HepG2 (cell line): ENCODE measurements around the gene SECTM1. TPM values are rescaled to one million over a fixed set of nuclear protein-coding genes. Genes with fewer than 3 reads are reported as not detected.

Experiments
- CBX2 ChIP-seq, 2 experiments: fragments of 200-600 bp in 1 of 2; sonication (generic); formaldehyde crosslinking in 1 of 2; IDR thresholded peaks; 2 replicates each; pipeline versions ENCODE4 v1.7.0 to v1.8.1; 2018 to 2022; ENCODE audit warnings: low read depth in 2 of 2, low read length in 1 of 2, mild to moderate bottlenecking in 1 of 2, missing genetic modification reagents in 1 of 2
- CC2D1A ChIP-seq: sonication (generic); formaldehyde crosslinking; IDR thresholded peaks from 2 replicates; pipeline ENCODE4 v1.8.1; 2023; ENCODE audit warnings: mild to moderate bottlenecking, missing genetic modification reagents
- HNF4A ChIP-seq: sonication (generic); formaldehyde crosslinking; IDR thresholded peaks from 2 replicates; pipeline ENCODE4 v1.4.0; 2020; ENCODE audit warnings: missing genetic modification reagents
- KDM5B ChIP-seq: sonication (generic); formaldehyde crosslinking; IDR thresholded peaks from 2 replicates; pipeline ENCODE4 v1.4.0; 2020; ENCODE audit warnings: missing genetic modification reagents, mild to moderate bottlenecking, borderline replicate concordance
- KMT2B ChIP-seq: IDR thresholded peaks from 2 replicates; pipeline ENCODE4 v1.6.1; 2016; ENCODE audit warnings: missing genetic modification reagents, missing compliant biosample characterization
- MYNN ChIP-seq: sonication (generic); formaldehyde crosslinking; IDR thresholded peaks from 2 replicates; pipeline ENCODE4 v1.4.0; 2020; ENCODE audit warnings: mild to moderate bottlenecking, low read depth, missing genetic modification reagents
- MZF1 ChIP-seq: sonication (generic); formaldehyde crosslinking; IDR thresholded peaks from 2 replicates; pipeline ENCODE4 v1.8.1; 2023; ENCODE audit warnings: mild to moderate bottlenecking, missing genetic modification reagents, borderline replicate concordance
- NFATC3 ChIP-seq: sonication (generic); formaldehyde crosslinking; IDR thresholded peaks from 2 replicates; pipeline ENCODE4 v1.5.1; 2020; ENCODE audit warnings: mild to moderate bottlenecking, missing genetic modification reagents
- NR2C2 ChIP-seq: sonication (generic); formaldehyde crosslinking; IDR thresholded peaks from 2 replicates; pipeline ENCODE4 v1.4.0; 2020; ENCODE audit warnings: missing genetic modification reagents, mild to moderate bottlenecking, moderate library complexity, borderline replicate concordance
- RFXAP ChIP-seq: sonication (generic); formaldehyde crosslinking; IDR thresholded peaks from 2 replicates; pipeline ENCODE4 v1.4.0; 2020; ENCODE audit warnings: missing genetic modification reagents, borderline replicate concordance
- SMAD3 ChIP-seq: sonication (generic); formaldehyde crosslinking; IDR thresholded peaks from 2 replicates; pipeline ENCODE4 v1.4.0; 2020; ENCODE audit warnings: missing genetic modification reagents
- TGIF2 ChIP-seq: IDR thresholded peaks from 2 replicates; pipeline ENCODE4 v1.6.1; 2016; ENCODE audit warnings: control low read depth, missing compliant biosample characterization
- TP53 ChIP-seq: sonication (generic); formaldehyde crosslinking; conservative IDR thresholded peaks from 2 replicates; pipeline ENCODE4 v1.4.0; 2020; ENCODE audit warnings: missing genetic modification reagents
- ZNF549 ChIP-seq: sonication (generic); formaldehyde crosslinking; IDR thresholded peaks from 2 replicates; pipeline ENCODE4 v1.5.0; 2020; ENCODE audit warnings: missing genetic modification reagents
- ZNF788 ChIP-seq: sonication (generic); formaldehyde crosslinking; IDR thresholded peaks from 2 replicates; pipeline ENCODE4 v1.5.0; 2020; ENCODE audit warnings: mild to moderate bottlenecking, missing genetic modification reagents, borderline replicate concordance
- polyA plus RNA-seq, 8 experiments: library from polyadenylated mRNA; depleted of rRNA in 3 of 8; stranded (reverse) in 7 of 8; unstranded in 1 of 8; fragments of >200 nt; fragmentation: Illumina TruSeq in 4 of 8; extraction: Trizol in 4 of 8; gene quantifications; 2 replicates each; pipeline versions ENCODE4 v1.2.1 to v1.2.3, GENCODE V29; 2011 to 2016; ENCODE audit warnings: low read depth in 4 of 8, missing spikeins in 1 of 8, mixed read lengths in 1 of 8; ENCODE audit not compliant: insufficient read depth in 1 of 8
- total RNA-seq, 5 experiments: library from RNA; depleted of rRNA; stranded (reverse); fragments of >200 nt; fragmentation: Illumina TruSeq; extraction: Trizol; gene quantifications; 2 replicates each; pipeline ENCODE4 v1.2.3, GENCODE V29; 2016; ENCODE audit warnings: low read depth in 1 of 5
- TF ChIP-seq, protein P1 (sequence below), 2 experiments: sonication (generic) in 1 of 2; formaldehyde crosslinking in 1 of 2; IDR thresholded peaks; 2 replicates each; pipeline versions ENCODE4 v1.4.0 to v1.6.1; 2018 to 2020; ENCODE audit warnings: missing genetic modification reagents in 2 of 2, borderline replicate concordance in 1 of 2, low read depth in 1 of 2, mild to moderate bottlenecking in 1 of 2, missing biosample characterization in 1 of 2
- TF ChIP-seq, protein P2 (sequence below): sonication (generic); formaldehyde crosslinking; IDR thresholded peaks from 2 replicates; pipeline ENCODE4 v1.4.0; 2020; ENCODE audit warnings: mild to moderate bottlenecking, missing genetic modification reagents
- TF ChIP-seq, protein P3 (sequence below): IDR thresholded peaks from 2 replicates; pipeline ENCODE4 v1.6.1; 2016

The SECTM1 gene
- total and polyA plus RNA-seq, 2 of the 13 experiments (the other 11 are each of a cell fraction or from before 2014, with no cell fraction given), result 3.5 to 5.3 TPM

DNA sequence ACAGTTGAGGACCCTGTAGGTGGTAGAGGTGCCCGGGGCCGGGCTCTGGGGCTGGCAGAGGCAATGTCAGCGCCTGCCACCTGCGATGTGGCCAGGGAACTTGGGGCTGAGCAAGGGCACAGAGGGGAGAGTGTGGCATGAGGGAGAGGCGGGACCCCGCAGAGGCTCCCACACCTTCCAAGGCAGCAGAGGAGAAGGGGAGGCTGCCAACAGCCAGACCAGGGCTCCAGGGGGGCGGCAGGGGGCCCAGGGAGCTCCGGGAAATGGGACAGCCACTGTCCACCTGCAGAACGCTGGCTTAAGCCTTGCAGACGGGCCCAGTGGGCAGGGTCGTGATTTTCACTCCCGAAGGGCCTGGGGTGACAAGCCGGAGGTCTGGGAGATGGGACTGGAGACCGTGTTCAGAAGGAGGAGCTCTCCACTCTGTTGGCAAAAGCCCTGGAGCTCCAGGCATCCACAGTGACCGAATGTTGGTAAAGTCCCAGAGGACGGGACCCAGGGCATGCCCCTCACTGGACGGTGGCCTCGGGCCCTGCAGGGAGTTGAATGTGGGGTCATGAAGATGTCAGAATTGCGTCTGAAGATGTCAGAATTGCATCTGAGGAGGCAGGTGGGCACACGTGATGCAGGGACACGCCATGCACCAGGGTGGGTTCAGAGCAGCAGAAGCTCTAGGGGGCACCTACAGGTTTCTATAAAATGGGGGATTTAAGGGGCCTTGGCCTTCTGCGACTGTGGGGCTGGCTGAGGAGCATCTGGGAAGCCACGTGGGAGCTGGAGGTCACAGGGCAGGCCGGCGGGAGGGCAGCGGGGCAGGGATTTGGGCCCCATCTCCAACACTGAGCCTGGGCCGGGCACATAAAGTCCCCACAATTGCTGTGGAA lies 34.8 kb downstream of the SECTM1 start (continued):
- TF ChIP-seq, protein P1, sequence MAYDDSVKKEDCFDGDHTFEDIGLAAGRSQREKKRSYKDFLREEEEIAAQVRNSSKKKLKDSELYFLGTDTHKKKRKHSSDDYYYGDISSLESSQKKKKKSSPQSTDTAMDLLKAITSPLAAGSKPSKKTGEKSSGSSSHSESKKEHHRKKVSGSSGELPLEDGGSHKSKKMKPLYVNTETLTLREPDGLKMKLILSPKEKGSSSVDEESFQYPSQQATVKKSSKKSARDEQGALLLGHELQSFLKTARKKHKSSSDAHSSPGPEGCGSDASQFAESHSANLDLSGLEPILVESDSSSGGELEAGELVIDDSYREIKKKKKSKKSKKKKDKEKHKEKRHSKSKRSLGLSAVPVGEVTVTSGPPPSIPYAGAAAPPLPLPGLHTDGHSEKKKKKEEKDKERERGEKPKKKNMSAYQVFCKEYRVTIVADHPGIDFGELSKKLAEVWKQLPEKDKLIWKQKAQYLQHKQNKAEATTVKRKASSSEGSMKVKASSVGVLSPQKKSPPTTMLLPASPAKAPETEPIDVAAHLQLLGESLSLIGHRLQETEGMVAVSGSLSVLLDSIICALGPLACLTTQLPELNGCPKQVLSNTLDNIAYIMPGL (CRISPR knock-in tag; IDR thresholded peaks at IDR 0.05; ENCODE audit: borderline replicate concordance in 1 of 2, low read depth in 1 of 2), result peak in 1 of 2 experiments; percentile 41; a peak in 1 of 4 replicates
- TF ChIP-seq, protein P2, sequence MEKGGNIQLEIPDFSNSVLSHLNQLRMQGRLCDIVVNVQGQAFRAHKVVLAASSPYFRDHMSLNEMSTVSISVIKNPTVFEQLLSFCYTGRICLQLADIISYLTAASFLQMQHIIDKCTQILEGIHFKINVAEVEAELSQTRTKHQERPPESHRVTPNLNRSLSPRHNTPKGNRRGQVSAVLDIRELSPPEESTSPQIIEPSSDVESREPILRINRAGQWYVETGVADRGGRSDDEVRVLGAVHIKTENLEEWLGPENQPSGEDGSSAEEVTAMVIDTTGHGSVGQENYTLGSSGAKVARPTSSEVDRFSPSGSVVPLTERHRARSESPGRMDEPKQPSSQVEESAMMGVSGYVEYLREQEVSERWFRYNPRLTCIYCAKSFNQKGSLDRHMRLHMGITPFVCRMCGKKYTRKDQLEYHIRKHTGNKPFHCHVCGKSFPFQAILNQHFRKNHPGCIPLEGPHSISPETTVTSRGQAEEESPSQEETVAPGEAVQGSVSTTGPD, result no peak; the same call in 1 of the 2 replicates
- TF ChIP-seq ZNF788 (CRISPR knock-in tag) (peak; percentile 4; the same call in 1 of the 2 replicates), NFATC3 (CRISPR knock-in tag) (no peak), ZNF549 (no peak), TP53 (CRISPR knock-in tag) (no peak), RFXAP (CRISPR knock-in tag) (no peak), MYNN (CRISPR knock-in tag) (0 out of 2 replicates have a peak, but pooled peaks have one; percentile 25), CC2D1A (CRISPR knock-in tag) (no peak), KMT2B (CRISPR knock-in tag) (no peak), TGIF2 (CRISPR knock-in tag) (no peak), HNF4A (CRISPR knock-in tag) (no peak; the same call in 1 of the 2 replicates), CBX2 (IDR thresholded peaks at IDR 0.05; ENCODE audit: low read depth, low read length) (no peak), CBX2 (CRISPR knock-in tag; IDR thresholded peaks at IDR 0.05; ENCODE audit: low read depth) (no peak), NR2C2 (CRISPR knock-in tag) (peak; percentile 30; the same call in 1 of the 2 replicates), KDM5B (no peak; the same call in 1 of the 2 replicates), SMAD3 (CRISPR knock-in tag) (no peak), MZF1 (CRISPR knock-in tag) (no peak)
- TF ChIP-seq, protein P3, sequence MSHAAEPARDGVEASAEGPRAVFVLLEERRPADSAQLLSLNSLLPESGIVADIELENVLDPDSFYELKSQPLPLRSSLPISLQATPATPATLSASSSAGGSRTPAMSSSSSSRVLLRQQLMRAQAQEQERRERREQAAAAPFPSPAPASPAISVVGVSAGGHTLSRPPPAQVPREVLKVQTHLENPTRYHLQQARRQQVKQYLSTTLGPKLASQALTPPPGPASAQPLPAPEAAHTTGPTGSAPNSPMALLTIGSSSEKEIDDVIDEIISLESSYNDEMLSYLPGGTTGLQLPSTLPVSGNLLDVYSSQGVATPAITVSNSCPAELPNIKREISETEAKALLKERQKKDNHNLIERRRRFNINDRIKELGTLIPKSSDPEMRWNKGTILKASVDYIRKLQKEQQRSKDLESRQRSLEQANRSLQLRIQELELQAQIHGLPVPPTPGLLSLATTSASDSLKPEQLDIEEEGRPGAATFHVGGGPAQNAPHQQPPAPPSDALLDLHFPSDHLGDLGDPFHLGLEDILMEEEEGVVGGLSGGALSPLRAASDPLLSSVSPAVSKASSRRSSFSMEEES (CRISPR knock-in tag), result 0 out of 2 replicates have a peak, but pooled peaks have one; percentile 40
